Left lung (tissue), 10 donors: ENCODE data around the gene ARHGAP8. TPM values are rescaled to one million over a fixed set of nuclear protein-coding genes. Genes with fewer than 3 reads are reported as not detected.

ENCODE experiments used
- ATAC-seq: fragments of 200-7000 bp; cut with Tn5 transposase; one replicate; pipeline ENCODE4 v1.9.1; 2020; ENCODE audit warnings: moderate library complexity
- DNase-seq, 4 donors: peaks; one replicate each; pipeline ENCODE4 v3.0.0-alpha.2; 2013 to 2020
- H3K27ac ChIP-seq, 2 donors: fragments of 200-600 bp; sonication (generic) in 1 of 2; one replicate each; pipeline versions ENCODE4 v1.5.0 to v1.8.0; 2020 to 2021
- H3K27me3 ChIP-seq, 2 donors: fragments of 200-600 bp; sonication (generic) in 1 of 2; one replicate each; pipeline versions ENCODE4 v1.5.0 to v1.8.0; 2020 to 2021
- H3K36me3 ChIP-seq, 2 donors: fragments of 200-600 bp; sonication (generic) in 1 of 2; one replicate each; pipeline versions ENCODE4 v1.5.0 to v1.8.0; 2020 to 2021
- H3K4me1 ChIP-seq, 2 donors: fragments of 200-600 bp; one replicate each; pipeline ENCODE4 v1.8.0; 2021
- H3K4me3 ChIP-seq, 2 donors: fragments of 200-600 bp; sonication (generic) in 1 of 2; one replicate each; pipeline versions ENCODE4 v1.5.0 to v1.8.0; 2020 to 2021; ENCODE audit warnings: mild to moderate bottlenecking in 1 of 2
- H3K9me3 ChIP-seq, 2 donors: fragments of 200-600 bp; sonication (generic) in 1 of 2; one replicate each; pipeline versions ENCODE4 v1.5.0 to v1.8.0; 2020 to 2021
- CTCF ChIP-seq, 2 donors: fragments of 200-600 bp; sonication (generic) in 1 of 2; IDR thresholded peaks; one replicate each; pipeline versions ENCODE4 v1.5.0 to v1.8.0; 2021; ENCODE audit warnings: antibody characterized with exemption in 2 of 2
- intact Hi-C, 2 donors: fragments of 100-400 bp; cut with DNase I; formaldehyde crosslinking; loops; one replicate each; pipeline versions ENCODE4 v1.11.2 to v1.14.2; 2022
- polyA plus RNA-seq, 6 donors: library from polyadenylated mRNA; unstranded; fragments of 120-200 nt; gene quantifications; one replicate each; pipeline ENCODE4 v1.2.1, GENCODE V29; 2013; ENCODE audit not compliant: insufficient read length in 6 of 6
- total RNA-seq, 2 donors: library from RNA; stranded (reverse); fragmentation: NEBNext Ultra II Directional; extraction: Animal tissue kit (Norgen Biotek cat#: 25700); gene quantifications; one replicate each; pipeline ENCODE4 v1.2.1, GENCODE V29; 2021
- donor health status: DM: no; HTN: yes; CAD: no.
- donor health status: DM: no; HTN: no; CAD: no.

ARHGAP8 gene
- total and polyA plus RNA-seq, 8 donors: 18.3 to 47.0 (median 35.0) TPM

- ATAC-seq: no peak
- Histone ChIP-seq H3K4me3 (no peak overlapping the region), H3K36me3 (no peaks in the 10 kb centered on the region), H3K27me3 (peaks cover 0 to 14% of the 10 kb centered on the region in 2 donors), H3K27ac (no peak overlapping the region), H3K4me1 (no peaks in the 10 kb centered on the region), H3K9me3 (no peaks in the 10 kb centered on the region)
- no peak for TF ChIP-seq CTCF (IDR thresholded peaks at IDR 0.05)
- peak in 1 of 4 donors; percentile 60 for DNase-seq
- intact Hi-C loops: no loop called here
These were observed 55.7 kb downstream of the ARHGAP8 start for GRCh38 chr22:44807915-44808690.

- H3K9me3 ChIP-seq: no peaks in the 10 kb centered on the region
- H3K36me3 ChIP-seq: no peaks in the 10 kb centered on the region
- ATAC-seq (no peak), DNase-seq (peak in 1 of 4 donors; percentile 45)
- H3K4me1 ChIP-seq: no peaks in the 10 kb centered on the region
- H3K27me3 ChIP-seq: peaks cover 0 to 11% of the 10 kb centered on the region in 2 donors
- intact Hi-C loops: no loop called here
- H3K4me3 ChIP-seq: no peak overlapping the region
- no peak overlapping the region for H3K27ac ChIP-seq
- TF ChIP-seq CTCF (IDR thresholded peaks at IDR 0.05): no peak
These were observed 57.1 kb downstream of the ARHGAP8 start for GRCh38 chr22:44809456-44809855.

GRCh38 chr22:44811141-44811540 is 58.8 kb downstream of the ARHGAP8 start:
- Histone ChIP-seq H3K27me3 (peaks cover 0 to 6% of the 10 kb centered on the region in 2 donors), H3K4me1 (no peaks in the 10 kb centered on the region), H3K4me3 (no peak overlapping the region), H3K36me3 (no peaks in the 10 kb centered on the region), H3K27ac (no peak overlapping the region), H3K9me3 (no peaks in the 10 kb centered on the region)
- intact Hi-C loops: no loop called here
- DNase-seq (peak in 2 of 4 donors; percentile 23 to 32), ATAC-seq (no peak)
- no peak for TF ChIP-seq CTCF (IDR thresholded peaks at IDR 0.05)

GRCh38 chr22:44813416-44813815 is 61.0 kb downstream of the ARHGAP8 start:
- H3K27me3 ChIP-seq: peaks cover 0 to 4% of the 10 kb centered on the region in 2 donors
- no peak overlapping the region for H3K4me3 ChIP-seq
- TF ChIP-seq CTCF (IDR thresholded peaks at IDR 0.05): no peak
- no peaks in the 10 kb centered on the region for H3K4me1 ChIP-seq
- ATAC-seq: no peak
- no peaks in the 10 kb centered on the region for H3K36me3 ChIP-seq
- intact Hi-C loops: no loop called here
- no peak overlapping the region for H3K27ac ChIP-seq
- no peak for DNase-seq
- no peaks in the 10 kb centered on the region for H3K9me3 ChIP-seq

GRCh38 chr22:44814266-44815098 is 62.1 kb downstream of the ARHGAP8 start:
- no peak overlapping the region for H3K4me3 ChIP-seq
- H3K27ac ChIP-seq: no peak overlapping the region
- H3K27me3 ChIP-seq: peaks cover 0 to 5% of the 10 kb centered on the region in 2 donors
- H3K36me3 ChIP-seq: no peaks in the 10 kb centered on the region
- H3K9me3 ChIP-seq: no peaks in the 10 kb centered on the region
- intact Hi-C loops: no loop called here
- H3K4me1 ChIP-seq: no peaks in the 10 kb centered on the region
- TF ChIP-seq CTCF (IDR thresholded peaks at IDR 0.05): no peak
- DNase-seq (peak in 1 of 4 donors; percentile 43), ATAC-seq (no peak)
